ENCODE measurements around the gene ZNF266.
A peak's percentile ranks its signal among the peaks of the same experiment; 100 is the strongest.

The ZNF266 gene

DNA sequence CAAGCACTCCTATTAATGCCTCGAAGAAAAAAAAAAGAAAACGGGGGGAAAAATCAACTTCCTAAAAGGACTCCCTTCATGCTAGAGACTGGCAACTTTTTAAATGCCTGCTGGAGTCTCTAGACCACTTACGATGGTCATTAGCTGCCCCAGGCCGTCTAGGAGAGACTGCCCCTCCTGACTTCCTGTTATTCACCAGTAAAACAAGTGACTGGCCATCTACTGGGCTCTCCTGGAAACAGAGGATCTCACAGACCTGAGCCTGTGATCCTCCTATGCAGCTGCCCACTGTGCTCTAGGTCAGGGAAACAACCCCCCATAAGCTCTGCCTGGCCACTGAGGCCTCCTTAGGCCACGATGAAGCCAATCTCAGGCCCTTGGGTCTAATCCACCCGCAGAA, 7.4 kb downstream of the ZNF266 start:
- no peaks in the 10 kb centered on the region for H3K4me1 ChIP-seq (ENCODE audit: insufficient read depth, low read length)
- WGBS = 79% methylated on average over 6 of the region's 6 CpGs
- peaks cover 55% of the 10 kb centered on the region for H3K36me3 ChIP-seq (ENCODE audit: insufficient read depth, low read length)
- no peak overlapping the region for H3K27ac ChIP-seq (ENCODE audit: low read depth, low read length)
- no peaks in the 10 kb centered on the region for H3K9me3 ChIP-seq (ENCODE audit: insufficient read depth, low read depth, low read length)
- H3K27me3 ChIP-seq (ENCODE audit: insufficient read depth, low read length) = no peaks in the 10 kb centered on the region
- H3K9ac ChIP-seq (ENCODE audit: low read depth, low read length) = no peak overlapping the region
- H3K4me3 ChIP-seq (ENCODE audit: low read length) = no peak overlapping the region

- WGBS = 96% methylated on average over 13 of the region's 14 CpGs
- no peaks in the 10 kb centered on the region for H3K27me3 ChIP-seq (ENCODE audit: insufficient read depth, low read length)
- no peak overlapping the region for H3K9ac ChIP-seq (ENCODE audit: low read depth, low read length)
- no peak overlapping the region for H3K27ac ChIP-seq (ENCODE audit: low read depth, low read length)
- H3K9me3 ChIP-seq (ENCODE audit: insufficient read depth, low read depth, low read length) = peaks cover 98% of the 10 kb centered on the region
- H3K36me3 ChIP-seq (ENCODE audit: insufficient read depth, low read length) = peaks cover 67% of the 10 kb centered on the region
- H3K4me3 ChIP-seq (ENCODE audit: low read length) = peak overlapping the region; percentile 13; the same call in 1 of the 2 replicates
- H3K4me1 ChIP-seq (ENCODE audit: insufficient read depth, low read length) = no peaks in the 10 kb centered on the region
Measured at GRCh38 chr19:9413240-9413954, 22.0 kb downstream of the ZNF266 start.

GRCh38 chr19:9407827-9408226, 27.5 kb downstream of the ZNF266 start:
- no peaks in the 10 kb centered on the region for H3K4me1 ChIP-seq (ENCODE audit: insufficient read depth, low read length)
- peaks cover 12% of the 10 kb centered on the region for H3K36me3 ChIP-seq (ENCODE audit: insufficient read depth, low read length)
- no peak overlapping the region for H3K4me3 ChIP-seq (ENCODE audit: low read length)
- peaks cover 86% of the 10 kb centered on the region for H3K9me3 ChIP-seq (ENCODE audit: insufficient read depth, low read depth, low read length)
- H3K27me3 ChIP-seq (ENCODE audit: insufficient read depth, low read length) = no peaks in the 10 kb centered on the region
- H3K27ac ChIP-seq (ENCODE audit: low read depth, low read length) = no peak overlapping the region
- 82% methylated on average over 5 of the region's 5 CpGs for WGBS
- no peak overlapping the region for H3K9ac ChIP-seq (ENCODE audit: low read depth, low read length)

GRCh38 chr19:9406798-9407352, 28.5 kb downstream of the ZNF266 start:
- peaks cover 76% of the 10 kb centered on the region for H3K9me3 ChIP-seq (ENCODE audit: insufficient read depth, low read depth, low read length)
- H3K27ac ChIP-seq (ENCODE audit: low read depth, low read length) = no peak overlapping the region

DNA sequence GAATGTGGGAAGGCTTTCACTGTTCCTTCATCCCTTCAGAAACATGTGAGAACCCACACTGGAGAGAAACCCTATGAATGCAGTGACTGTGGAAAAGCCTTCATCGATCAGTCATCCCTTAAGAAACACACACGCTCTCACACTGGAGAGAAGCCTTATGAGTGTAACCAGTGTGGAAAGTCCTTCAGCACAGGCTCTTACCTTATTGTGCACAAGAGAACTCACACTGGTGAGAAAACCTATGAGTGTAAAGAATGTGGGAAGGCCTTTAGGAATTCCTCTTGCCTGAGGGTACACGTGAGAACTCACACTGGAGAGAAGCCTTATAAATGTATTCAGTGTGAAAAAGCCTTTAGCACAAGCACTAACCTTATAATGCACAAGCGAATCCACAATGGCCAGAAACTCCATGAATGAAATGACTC, 54.0 kb downstream of the ZNF266 start:
- Histone ChIP-seq H3K27me3 (ENCODE audit: insufficient read depth, low read length) (no peaks in the 10 kb centered on the region), H3K36me3 (ENCODE audit: insufficient read depth, low read length) (peaks cover 73% of the 10 kb centered on the region), H3K27ac (ENCODE audit: low read depth, low read length) (no peak overlapping the region), H3K9ac (ENCODE audit: low read depth, low read length) (no peak overlapping the region), H3K4me1 (ENCODE audit: insufficient read depth, low read length) (no peaks in the 10 kb centered on the region), H3K9me3 (ENCODE audit: insufficient read depth, low read depth, low read length) (peaks cover 99% of the 10 kb centered on the region), H3K4me3 (ENCODE audit: low read length) (no peak overlapping the region; the same call in 1 of the 2 replicates)
- 86% methylated on average over 4 of the region's 4 CpGs for WGBS

More at GRCh38 chr19:9406798-9407352, 28.5 kb downstream of the ZNF266 start:
- WGBS = 90% methylated on average over 39 of the region's 39 CpGs
- Histone ChIP-seq H3K4me3 (ENCODE audit: low read length) (peak overlapping the region; percentile 23; the same call in 1 of the 2 replicates), H3K27me3 (ENCODE audit: insufficient read depth, low read length) (no peaks in the 10 kb centered on the region), H3K36me3 (ENCODE audit: insufficient read depth, low read length) (peaks cover 3% of the 10 kb centered on the region), H3K4me1 (ENCODE audit: insufficient read depth, low read length) (no peaks in the 10 kb centered on the region), H3K9ac (ENCODE audit: low read depth, low read length) (no peak overlapping the region)

DNA sequence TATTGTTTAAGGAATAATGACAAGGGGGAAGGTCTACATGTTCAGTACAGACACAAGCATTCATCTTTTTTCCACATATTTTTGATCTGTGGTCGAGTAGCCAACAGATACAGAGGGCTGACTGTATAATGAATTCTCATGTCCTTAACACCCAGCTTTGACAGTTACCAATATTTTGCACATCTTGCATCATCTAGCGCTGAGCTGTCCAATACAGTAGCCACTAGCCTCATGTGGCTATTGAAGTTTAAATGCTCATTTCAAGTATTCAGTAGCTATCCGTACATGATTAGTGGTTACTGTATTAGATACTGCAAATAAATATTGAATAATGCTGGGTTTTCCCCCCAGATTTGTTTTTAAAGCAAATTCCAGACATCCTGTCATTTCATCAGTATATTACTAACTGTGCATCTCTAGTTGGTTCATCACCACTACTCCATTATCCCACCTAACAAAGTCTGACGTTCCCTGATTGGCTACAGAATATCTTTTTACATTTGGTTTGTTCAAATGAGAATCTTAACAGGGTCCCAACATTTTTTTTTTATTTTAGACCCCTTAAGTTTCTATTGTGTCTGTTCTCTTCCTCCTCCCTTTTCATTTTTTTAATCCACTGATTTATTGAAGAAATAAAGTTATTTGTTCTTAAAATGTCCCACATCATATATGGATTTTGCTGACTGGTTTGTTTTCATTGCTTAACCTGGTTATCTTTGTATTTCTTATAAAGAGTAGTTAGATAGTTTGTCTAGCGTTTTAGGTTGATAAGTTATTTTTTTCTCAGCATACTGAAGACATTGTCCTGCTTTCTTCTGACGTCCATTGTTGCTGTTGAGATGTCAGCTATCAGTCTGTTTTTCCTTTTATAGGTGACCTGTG, 64.4 kb downstream of the ZNF266 start:
- H3K36me3 ChIP-seq (ENCODE audit: insufficient read depth, low read length) = peaks cover 14% of the 10 kb centered on the region; the same call in 1 of the 2 replicates

GRCh38 chr19:9362905-9363304, 72.5 kb downstream of the ZNF266 start, which contains the start of gene ZNF177:
TSS of gene ZNF177 (plus strand) at chr19:9363013. CDS start at chr19:9378312, 15,299 bp downstream.
- no peaks in the 10 kb centered on the region for H3K4me1 ChIP-seq (ENCODE audit: insufficient read depth, low read length)
- H3K9ac ChIP-seq (ENCODE audit: low read depth, low read length) = no peak within 1 kb of the TSS
- H3K27ac ChIP-seq (ENCODE audit: low read depth, low read length) = no peak within 1 kb of the TSS
- 96% methylated on average over 28 of the region's 28 CpGs for WGBS
- no peaks in the 10 kb centered on the region for H3K27me3 ChIP-seq (ENCODE audit: insufficient read depth, low read length)
- peaks cover 77% of the 10 kb centered on the region for H3K9me3 ChIP-seq (ENCODE audit: insufficient read depth, low read depth, low read length)
- H3K4me3 ChIP-seq (ENCODE audit: low read length) = no peak within 1 kb of the TSS
- peaks cover 15% of the 10 kb centered on the region; the same call in 1 of the 2 replicates for H3K36me3 ChIP-seq (ENCODE audit: insufficient read depth, low read length)

More for the DNA sequence above, 64.4 kb downstream of the ZNF266 start:
- 97% methylated on average over 6 of the region's 6 CpGs for WGBS
- Histone ChIP-seq H3K4me1 (ENCODE audit: insufficient read depth, low read length) (no peaks in the 10 kb centered on the region), H3K9me3 (ENCODE audit: insufficient read depth, low read depth, low read length) (peaks cover 96% of the 10 kb centered on the region), H3K4me3 (ENCODE audit: low read length) (no peak overlapping the region), H3K27ac (ENCODE audit: low read depth, low read length) (no peak overlapping the region), H3K27me3 (ENCODE audit: insufficient read depth, low read length) (no peaks in the 10 kb centered on the region), H3K9ac (ENCODE audit: low read depth, low read length) (no peak overlapping the region)

Data from HUES64 (cell line).